ENCODE measurements around the gene RNF214.
"Not testable (repeated sequence)": the region's sequence is repeated elsewhere in the genome, so short reads cannot be mapped to it uniquely, and the experiment has no call there.

The RNF214 gene

GRCh38 chr11:117269856-117270255 lies 37.4 kb downstream of the RNF214 start:
- Histone ChIP-seq H3K27ac (ENCODE audit: low read depth, low read length) (no peak overlapping the region), H3K36me3 (ENCODE audit: control insufficient read depth, insufficient read depth, low read length) (no peaks in the 10 kb centered on the region), H3K27me3 (ENCODE audit: control insufficient read depth, insufficient read depth, low read length) (no peaks in the 10 kb centered on the region), H3K4me3 (ENCODE audit: low read length) (no peak overlapping the region), H3K9ac (ENCODE audit: low read length) (no peak overlapping the region), H3K4me1 (ENCODE audit: control insufficient read depth, insufficient read depth, low read length) (no peaks in the 10 kb centered on the region)

GRCh38 chr11:117271208-117271607 lies 38.7 kb downstream of the RNF214 start:
- no peak overlapping the region for H3K4me3 ChIP-seq (ENCODE audit: low read length)
- H3K9ac ChIP-seq (ENCODE audit: low read length): no peak overlapping the region
- H3K4me1 ChIP-seq (ENCODE audit: control insufficient read depth, insufficient read depth, low read length): no peaks in the 10 kb centered on the region
- no peaks in the 10 kb centered on the region for H3K36me3 ChIP-seq (ENCODE audit: control insufficient read depth, insufficient read depth, low read length)
- H3K27ac ChIP-seq (ENCODE audit: low read depth, low read length): no peak overlapping the region
- H3K27me3 ChIP-seq (ENCODE audit: control insufficient read depth, insufficient read depth, low read length): no peaks in the 10 kb centered on the region

- not testable (repeated sequence) for H3K27me3 ChIP-seq (ENCODE audit: control insufficient read depth, insufficient read depth, low read length); H3K4me1 ChIP-seq (ENCODE audit: control insufficient read depth, insufficient read depth, low read length); H3K4me3 ChIP-seq (ENCODE audit: low read length); H3K9ac ChIP-seq (ENCODE audit: low read length); H3K27ac ChIP-seq (ENCODE audit: low read depth, low read length); H3K36me3 ChIP-seq (ENCODE audit: control insufficient read depth, insufficient read depth, low read length)
Measured at GRCh38 chr11:117272175-117272574, 39.7 kb downstream of the RNF214 start.

GRCh38 chr11:117273550-117274289 lies 41.2 kb downstream of the RNF214 start:
- Histone ChIP-seq H3K27ac (ENCODE audit: low read depth, low read length) (no peak overlapping the region), H3K9ac (ENCODE audit: low read length) (no peak overlapping the region), H3K4me3 (ENCODE audit: low read length) (no peak overlapping the region), H3K4me1 (ENCODE audit: control insufficient read depth, insufficient read depth, low read length) (no peaks in the 10 kb centered on the region), H3K36me3 (ENCODE audit: control insufficient read depth, insufficient read depth, low read length) (peaks cover 2% of the 10 kb centered on the region), H3K27me3 (ENCODE audit: control insufficient read depth, insufficient read depth, low read length) (no peaks in the 10 kb centered on the region)

DNA sequence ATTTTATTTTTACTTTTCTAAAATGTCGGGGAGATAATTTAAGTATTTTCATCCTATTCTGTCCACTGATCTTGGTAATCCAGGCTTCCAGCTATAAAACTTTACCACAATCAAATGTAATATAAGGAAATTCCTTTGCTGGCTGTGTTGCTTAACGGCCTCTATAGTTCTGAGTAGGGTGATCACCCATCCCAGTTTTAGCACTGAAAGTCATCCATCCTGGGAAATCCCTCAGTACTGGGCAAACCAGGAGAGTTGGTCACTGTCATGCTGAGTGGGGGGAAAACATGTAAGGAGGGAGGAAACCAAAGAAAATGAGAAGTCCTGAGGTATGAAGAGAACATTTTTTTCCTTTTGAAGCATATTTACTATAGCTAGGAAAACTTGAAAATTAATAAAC lies 45.9 kb downstream of the RNF214 start:
- H3K36me3 ChIP-seq (ENCODE audit: control insufficient read depth, insufficient read depth, low read length): peaks cover 11% of the 10 kb centered on the region

GRCh38 chr11:117279711-117280376 lies 47.4 kb downstream of the RNF214 start:
- Histone ChIP-seq H3K36me3 (ENCODE audit: control insufficient read depth, insufficient read depth, low read length) (peaks cover 13% of the 10 kb centered on the region), H3K27ac (ENCODE audit: low read depth, low read length) (no peak overlapping the region), H3K4me3 (ENCODE audit: low read length) (no peak overlapping the region), H3K27me3 (ENCODE audit: control insufficient read depth, insufficient read depth, low read length) (no peaks in the 10 kb centered on the region), H3K9ac (ENCODE audit: low read length) (no peak overlapping the region), H3K4me1 (ENCODE audit: control insufficient read depth, insufficient read depth, low read length) (no peaks in the 10 kb centered on the region)

More for the DNA sequence above, 45.9 kb downstream of the RNF214 start:
- Histone ChIP-seq H3K4me1 (ENCODE audit: control insufficient read depth, insufficient read depth, low read length) (no peaks in the 10 kb centered on the region), H3K4me3 (ENCODE audit: low read length) (no peak overlapping the region), H3K27me3 (ENCODE audit: control insufficient read depth, insufficient read depth, low read length) (no peaks in the 10 kb centered on the region), H3K27ac (ENCODE audit: low read depth, low read length) (no peak overlapping the region), H3K9ac (ENCODE audit: low read length) (no peak overlapping the region)

DNA sequence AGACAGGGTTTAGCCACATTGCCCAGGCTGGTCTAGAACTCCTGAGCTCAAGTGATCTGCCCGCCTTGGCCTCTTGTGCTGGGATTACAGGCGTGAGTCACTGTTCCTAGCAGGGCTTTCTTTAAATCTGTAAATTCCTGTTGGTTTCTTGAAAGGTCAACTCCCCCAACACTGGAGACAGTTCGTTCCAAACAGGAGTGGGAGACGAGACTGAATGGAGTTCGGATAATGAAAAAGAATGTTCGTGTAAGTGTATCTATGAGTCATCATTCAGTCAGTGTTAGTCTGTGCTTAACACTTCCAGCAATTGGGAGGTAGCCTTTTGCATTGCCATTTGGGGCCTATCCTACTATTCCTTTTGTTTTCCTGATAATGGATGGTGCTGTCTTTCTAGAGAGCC lies 48.7 kb downstream of the RNF214 start:
- Histone ChIP-seq H3K4me1 (ENCODE audit: control insufficient read depth, insufficient read depth, low read length) (no peaks in the 10 kb centered on the region), H3K4me3 (ENCODE audit: low read length) (no peak overlapping the region), H3K36me3 (ENCODE audit: control insufficient read depth, insufficient read depth, low read length) (peaks cover 17% of the 10 kb centered on the region), H3K27me3 (ENCODE audit: control insufficient read depth, insufficient read depth, low read length) (no peaks in the 10 kb centered on the region), H3K9ac (ENCODE audit: low read length) (no peak overlapping the region), H3K27ac (ENCODE audit: low read depth, low read length) (peak overlapping the region; percentile 27)

GRCh38 chr11:117281869-117282268 lies 49.4 kb downstream of the RNF214 start:
- Histone ChIP-seq H3K9ac (ENCODE audit: low read length) (no peak overlapping the region), H3K4me1 (ENCODE audit: control insufficient read depth, insufficient read depth, low read length) (no peaks in the 10 kb centered on the region), H3K27ac (ENCODE audit: low read depth, low read length) (no peak overlapping the region), H3K36me3 (ENCODE audit: control insufficient read depth, insufficient read depth, low read length) (peaks cover 20% of the 10 kb centered on the region), H3K4me3 (ENCODE audit: low read length) (no peak overlapping the region), H3K27me3 (ENCODE audit: control insufficient read depth, insufficient read depth, low read length) (no peaks in the 10 kb centered on the region)

- Histone ChIP-seq H3K4me3 (ENCODE audit: low read length) (no peak overlapping the region), H3K4me1 (ENCODE audit: control insufficient read depth, insufficient read depth, low read length) (no peaks in the 10 kb centered on the region), H3K27me3 (ENCODE audit: control insufficient read depth, insufficient read depth, low read length) (no peaks in the 10 kb centered on the region), H3K36me3 (ENCODE audit: control insufficient read depth, insufficient read depth, low read length) (peaks cover 20% of the 10 kb centered on the region), H3K27ac (ENCODE audit: low read depth, low read length) (no peak overlapping the region), H3K9ac (ENCODE audit: low read length) (no peak overlapping the region)
Measured at GRCh38 chr11:117282956-117283355, 50.5 kb downstream of the RNF214 start.

- Histone ChIP-seq H3K4me3 (ENCODE audit: low read length) (no peak overlapping the region), H3K27me3 (ENCODE audit: control insufficient read depth, insufficient read depth, low read length) (no peaks in the 10 kb centered on the region), H3K36me3 (ENCODE audit: control insufficient read depth, insufficient read depth, low read length) (peaks cover 20% of the 10 kb centered on the region), H3K9ac (ENCODE audit: low read length) (no peak overlapping the region), H3K27ac (ENCODE audit: low read depth, low read length) (no peak overlapping the region), H3K4me1 (ENCODE audit: control insufficient read depth, insufficient read depth, low read length) (no peaks in the 10 kb centered on the region)
Measured at GRCh38 chr11:117284053-117284452, 51.6 kb downstream of the RNF214 start.

DNA sequence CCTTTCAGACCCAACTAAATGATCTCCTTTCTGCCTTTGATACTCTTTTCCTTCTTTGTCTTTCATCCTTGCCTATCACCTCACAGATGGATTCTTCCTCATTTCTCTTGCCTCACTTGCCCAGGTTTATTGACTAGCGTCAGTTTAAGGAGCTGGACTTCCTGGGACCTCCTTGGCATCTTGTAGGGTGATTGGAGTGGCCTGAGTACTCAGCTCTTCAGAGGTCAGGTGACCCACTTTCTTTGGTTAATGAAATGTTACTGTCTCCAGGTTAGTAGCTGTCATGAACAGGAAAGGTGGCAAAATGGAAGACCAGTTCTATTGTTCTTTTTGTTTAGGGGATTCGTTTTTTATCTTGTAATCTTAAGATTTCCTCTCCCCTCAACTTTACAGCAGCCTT lies 54.1 kb downstream of the RNF214 start:
- Histone ChIP-seq H3K36me3 (ENCODE audit: control insufficient read depth, insufficient read depth, low read length) (peaks cover 33% of the 10 kb centered on the region), H3K4me3 (ENCODE audit: low read length) (no peak overlapping the region), H3K9ac (ENCODE audit: low read length) (no peak overlapping the region), H3K27ac (ENCODE audit: low read depth, low read length) (no peak overlapping the region), H3K4me1 (ENCODE audit: control insufficient read depth, insufficient read depth, low read length) (no peaks in the 10 kb centered on the region), H3K27me3 (ENCODE audit: control insufficient read depth, insufficient read depth, low read length) (no peaks in the 10 kb centered on the region)

- no peaks in the 10 kb centered on the region for H3K4me1 ChIP-seq (ENCODE audit: control insufficient read depth, insufficient read depth, low read length)
- no peak overlapping the region for H3K9ac ChIP-seq (ENCODE audit: low read length)
- peaks cover 27% of the 10 kb centered on the region for H3K36me3 ChIP-seq (ENCODE audit: control insufficient read depth, insufficient read depth, low read length)
- H3K27me3 ChIP-seq (ENCODE audit: control insufficient read depth, insufficient read depth, low read length): no peaks in the 10 kb centered on the region
- no peak overlapping the region for H3K27ac ChIP-seq (ENCODE audit: low read depth, low read length)
- no peak overlapping the region for H3K4me3 ChIP-seq (ENCODE audit: low read length)
Measured at GRCh38 chr11:117287668-117288067, 55.2 kb downstream of the RNF214 start.

DNA sequence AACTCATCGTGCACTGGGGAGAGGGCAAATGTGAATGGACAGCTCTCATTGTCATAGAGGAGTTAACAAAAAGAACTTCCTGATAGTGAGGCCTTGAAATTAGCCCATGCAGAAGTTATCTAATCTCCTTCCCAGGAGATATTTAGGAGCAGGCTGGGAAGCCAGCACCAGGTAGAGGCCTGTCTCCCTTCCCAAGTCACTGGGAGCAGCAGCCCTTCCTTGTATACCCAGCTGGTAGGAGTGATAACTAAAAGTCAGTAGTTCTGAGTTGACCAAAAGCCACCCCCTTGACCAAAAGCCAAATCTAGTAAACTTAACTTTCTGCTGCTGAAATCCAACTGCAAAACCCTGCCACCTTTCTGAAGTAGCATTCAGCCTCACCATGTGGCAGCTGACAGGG lies 57.3 kb downstream of the RNF214 start:
- Histone ChIP-seq H3K36me3 (ENCODE audit: control insufficient read depth, insufficient read depth, low read length) (peaks cover 29% of the 10 kb centered on the region), H3K27me3 (ENCODE audit: control insufficient read depth, insufficient read depth, low read length) (no peaks in the 10 kb centered on the region), H3K9ac (ENCODE audit: low read length) (no peak overlapping the region), H3K27ac (ENCODE audit: low read depth, low read length) (no peak overlapping the region), H3K4me1 (ENCODE audit: control insufficient read depth, insufficient read depth, low read length) (no peaks in the 10 kb centered on the region), H3K4me3 (ENCODE audit: low read length) (no peak overlapping the region)
